Activated T-helper 1 cell treated with anti-CD3 and anti-CD28 coated beads, Interleukin-12 subunit alpha, Interleukin-12 subunit beta, Interleukin-2, Interleukin-4 antibody, amounts not matched to agents 30 ng/mL and 10 ng/mL and 1 ng/mL, durations not matched to agents 14 hours and 24 hours and 36 hours (primary cell): ENCODE measurements around the gene PIGR. TPM values are rescaled to one million over a fixed set of nuclear protein-coding genes. Genes with fewer than 3 reads are reported as not detected.

Experiments
- DNase-seq: peaks from one replicate; pipeline ENCODE4 v3.0.0; 2021; ENCODE audit warnings: low spot score
- H3K27ac Mint-ChIP-seq: one replicate; pipeline ENCODE4 v1.8.0; 2021; ENCODE audit warnings: mild to moderate bottlenecking, mixed read lengths
- H3K27me3 Mint-ChIP-seq: one replicate; pipeline ENCODE4 v1.8.0; 2022; ENCODE audit warnings: mild to moderate bottlenecking, moderate library complexity, mixed read lengths; ENCODE audit not compliant: insufficient read depth
- H3K36me3 Mint-ChIP-seq: one replicate; pipeline ENCODE4 v1.8.0; 2021; ENCODE audit warnings: low read depth, mixed read lengths
- H3K4me1 Mint-ChIP-seq: one replicate; pipeline ENCODE4 v1.8.0; 2021; ENCODE audit warnings: low read depth, mixed read lengths
- H3K4me3 Mint-ChIP-seq: one replicate; pipeline ENCODE4 v1.8.0; 2021; ENCODE audit warnings: mild to moderate bottlenecking, moderate library complexity, mixed read lengths
- H3K9me3 Mint-ChIP-seq: one replicate; pipeline ENCODE4 v1.8.0; 2021; ENCODE audit warnings: mixed read lengths
- intact Hi-C: fragments of 100-400 bp; cut with micrococcal nuclease; formaldehyde crosslinking; loops from one replicate; pipeline ENCODE4 v1.15.1; 2024
- total RNA-seq: library from RNA; stranded (reverse); gene quantifications from 2 replicates; pipeline ENCODE4 v1.2.3, GENCODE V29; 2022

Gene PIGR
- total RNA-seq, 1 donor from 2014 or later = not detected

DNA sequence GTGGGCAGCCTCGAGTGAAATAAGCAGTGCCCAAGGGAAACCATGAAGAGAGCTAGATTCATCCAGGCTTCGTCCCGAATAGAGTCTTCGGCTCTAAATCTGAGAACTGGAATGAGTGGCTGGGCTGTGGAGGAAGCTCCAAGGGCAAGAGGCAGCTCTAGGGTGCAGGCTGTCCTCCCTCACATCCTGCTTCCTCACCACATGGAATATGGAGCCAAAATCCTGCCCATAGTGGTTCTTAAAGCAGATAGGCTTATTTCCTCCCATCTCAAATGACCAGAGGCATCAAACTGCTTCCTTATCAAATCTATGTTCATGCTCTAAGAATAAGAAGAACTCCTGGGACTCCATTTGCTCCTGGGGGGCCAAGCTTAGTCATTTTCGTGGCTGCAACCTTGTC is 46.5 kb downstream of the PIGR start:
- Mint-ChIP-seq H3K27ac (no peak overlapping the region), H3K9me3 (no peaks in the 10 kb centered on the region), H3K4me3 (no peak overlapping the region), H3K4me1 (peaks cover 63% of the 10 kb centered on the region), H3K27me3 (no peaks in the 10 kb centered on the region), H3K36me3 (peaks cover 30% of the 10 kb centered on the region)
- no peak for DNase-seq
- intact Hi-C loops = loop anchor here (10.0 kb wide), 1 partner anchor 395 kb away; the partner anchor contains the start of gene RASSF5

- no peaks in the 10 kb centered on the region for H3K27me3 Mint-ChIP-seq
- no peaks in the 10 kb centered on the region for H3K9me3 Mint-ChIP-seq
- H3K4me1 Mint-ChIP-seq = peaks cover 61% of the 10 kb centered on the region
- peaks cover 24% of the 10 kb centered on the region for H3K36me3 Mint-ChIP-seq
- intact Hi-C loops = no loop called here
- DNase-seq = no peak
- H3K27ac Mint-ChIP-seq = no peak overlapping the region
- no peak overlapping the region for H3K4me3 Mint-ChIP-seq
Measured at GRCh38 chr1:206898915-206899431, 47.3 kb downstream of the PIGR start.

DNA sequence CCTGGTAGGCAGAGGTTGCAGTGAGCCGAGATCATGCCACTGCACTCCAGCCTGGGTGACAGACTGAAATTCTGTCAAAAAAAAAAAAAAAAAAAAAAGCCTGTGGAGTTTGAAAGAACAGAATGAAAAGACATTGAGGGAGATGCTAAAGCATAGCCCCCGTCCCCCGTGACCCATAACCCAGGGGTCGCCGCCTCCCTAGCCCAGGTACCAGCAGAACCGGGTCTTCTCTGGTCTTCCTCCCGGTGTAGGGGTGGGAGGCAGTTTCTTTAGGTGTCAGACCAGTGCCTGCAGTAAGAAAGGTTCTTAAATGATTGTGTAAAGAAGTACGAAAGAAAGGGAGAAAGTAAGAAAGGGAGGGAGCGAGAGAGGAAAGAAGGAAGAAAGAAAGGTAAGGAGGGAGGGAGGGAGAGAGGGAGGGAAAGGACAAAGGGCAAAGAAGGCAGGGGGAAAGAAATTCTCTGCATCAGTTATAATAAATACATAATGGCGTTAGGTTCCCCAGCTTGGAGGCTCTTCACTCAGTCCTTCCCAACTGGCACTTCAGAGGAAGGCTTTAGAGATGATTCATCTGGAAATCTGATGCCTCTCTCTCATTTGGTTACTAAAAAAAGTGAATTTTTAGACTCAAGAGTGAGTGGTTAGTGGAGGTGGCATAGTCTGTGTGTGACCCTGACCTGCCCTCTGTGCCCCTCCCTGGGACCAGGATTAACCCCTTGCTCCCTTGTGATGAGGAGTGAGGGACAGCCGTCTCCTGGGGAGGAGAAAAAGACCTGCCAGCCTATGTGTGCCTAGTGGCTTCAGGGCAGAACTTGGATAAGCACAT is 48.0 kb downstream of the PIGR start:
- peaks cover 17% of the 10 kb centered on the region for H3K36me3 Mint-ChIP-seq
- H3K27ac Mint-ChIP-seq = peak overlapping the region; percentile 63
- peaks cover 61% of the 10 kb centered on the region for H3K4me1 Mint-ChIP-seq
- no peaks in the 10 kb centered on the region for H3K9me3 Mint-ChIP-seq
- H3K4me3 Mint-ChIP-seq = no peak overlapping the region
- no peak for DNase-seq
- no peaks in the 10 kb centered on the region for H3K27me3 Mint-ChIP-seq
- intact Hi-C loops = no loop called here

DNA sequence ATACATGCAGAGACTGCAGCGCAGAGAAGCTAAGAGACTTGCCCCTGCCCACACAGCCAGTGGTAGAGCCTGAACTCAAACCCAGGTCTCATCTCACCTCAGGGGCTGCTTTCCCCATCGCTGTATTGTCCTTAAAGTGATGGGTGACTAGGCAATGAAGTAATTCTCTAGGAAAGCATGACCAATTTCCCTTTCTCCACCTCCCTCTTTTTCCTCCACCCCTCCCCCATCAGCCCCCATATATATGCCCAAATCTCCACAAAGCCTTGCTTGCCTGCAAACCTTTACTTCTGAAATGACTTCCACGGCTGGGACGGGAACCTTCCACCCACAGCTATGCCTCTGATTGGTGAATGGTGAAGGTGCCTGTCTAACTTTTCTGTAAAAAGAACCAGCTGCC is 49.1 kb downstream of the PIGR start, which contains the start of gene IL24:
Gene IL24 (plus strand): TSS at position 269 of the 400 bp plus-strand sequence. CDS start 390 bp downstream, outside the sequence.
- no peaks in the 10 kb centered on the region for H3K9me3 Mint-ChIP-seq
- H3K27ac Mint-ChIP-seq = peak within 1 kb of the TSS; percentile 84
- H3K27me3 Mint-ChIP-seq = no peaks in the 10 kb centered on the region
- peak within 1 kb of the TSS; percentile 73 for H3K4me3 Mint-ChIP-seq
- intact Hi-C loops = loop anchor here (1.0 kb wide), 3 partner anchors 8 to 94 kb away; no protein-coding TSS in a partner anchor
- H3K36me3 Mint-ChIP-seq = peaks cover 7% of the 10 kb centered on the region
- DNase-seq = no peak
- peaks cover 61% of the 10 kb centered on the region for H3K4me1 Mint-ChIP-seq

DNA sequence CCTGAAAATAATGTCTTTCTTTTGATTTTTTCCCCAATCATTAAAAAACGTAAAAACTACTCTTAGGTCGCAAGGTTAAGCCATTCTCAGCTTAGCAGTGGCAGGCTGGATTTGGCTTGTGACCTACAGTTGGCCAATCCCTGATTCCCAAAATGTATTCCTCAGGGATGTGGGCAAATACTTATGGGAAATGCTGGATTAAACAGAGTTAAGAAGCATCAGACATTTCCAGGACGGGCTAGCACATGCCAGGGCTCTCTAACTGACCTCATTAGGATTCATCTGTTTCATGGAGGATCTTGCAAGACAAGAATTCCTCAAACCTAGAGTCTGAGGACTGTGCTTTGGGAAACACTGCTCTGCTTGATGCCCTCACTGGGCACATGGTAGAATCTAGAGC is 50.0 kb downstream of the PIGR start:
- H3K4me1 Mint-ChIP-seq = peaks cover 65% of the 10 kb centered on the region
- no peaks in the 10 kb centered on the region for H3K9me3 Mint-ChIP-seq
- no peak overlapping the region for H3K4me3 Mint-ChIP-seq
- no peaks in the 10 kb centered on the region for H3K27me3 Mint-ChIP-seq
- DNase-seq = no peak
- peaks cover 3% of the 10 kb centered on the region for H3K36me3 Mint-ChIP-seq
- H3K27ac Mint-ChIP-seq = peak overlapping the region; percentile 84
- intact Hi-C loops = no loop called here

GRCh38 chr1:206895837-206896242 is 50.4 kb downstream of the PIGR start:
- no peak overlapping the region for H3K4me3 Mint-ChIP-seq
- peaks cover 3% of the 10 kb centered on the region for H3K36me3 Mint-ChIP-seq
- H3K9me3 Mint-ChIP-seq = no peaks in the 10 kb centered on the region
- H3K27me3 Mint-ChIP-seq = no peaks in the 10 kb centered on the region
- peaks cover 65% of the 10 kb centered on the region for H3K4me1 Mint-ChIP-seq
- H3K27ac Mint-ChIP-seq = peak overlapping the region; percentile 32
- DNase-seq = no peak
- intact Hi-C loops = no loop called here

- peaks cover 65% of the 10 kb centered on the region for H3K4me1 Mint-ChIP-seq
- no peaks in the 10 kb centered on the region for H3K9me3 Mint-ChIP-seq
- no peak for DNase-seq
- intact Hi-C loops = no loop called here
- no peak overlapping the region for H3K4me3 Mint-ChIP-seq
- H3K27ac Mint-ChIP-seq = no peak overlapping the region
- H3K27me3 Mint-ChIP-seq = no peaks in the 10 kb centered on the region
- peaks cover 3% of the 10 kb centered on the region for H3K36me3 Mint-ChIP-seq
Measured at GRCh38 chr1:206895325-206895724, 50.9 kb downstream of the PIGR start.

GRCh38 chr1:206893380-206893779 is 52.9 kb downstream of the PIGR start:
- H3K4me3 Mint-ChIP-seq = no peak overlapping the region
- no peak overlapping the region for H3K27ac Mint-ChIP-seq
- H3K36me3 Mint-ChIP-seq = peaks cover 3% of the 10 kb centered on the region
- peaks cover 70% of the 10 kb centered on the region for H3K4me1 Mint-ChIP-seq
- no peaks in the 10 kb centered on the region for H3K9me3 Mint-ChIP-seq
- no peaks in the 10 kb centered on the region for H3K27me3 Mint-ChIP-seq
- intact Hi-C loops = no loop called here
- DNase-seq = no peak

DNA sequence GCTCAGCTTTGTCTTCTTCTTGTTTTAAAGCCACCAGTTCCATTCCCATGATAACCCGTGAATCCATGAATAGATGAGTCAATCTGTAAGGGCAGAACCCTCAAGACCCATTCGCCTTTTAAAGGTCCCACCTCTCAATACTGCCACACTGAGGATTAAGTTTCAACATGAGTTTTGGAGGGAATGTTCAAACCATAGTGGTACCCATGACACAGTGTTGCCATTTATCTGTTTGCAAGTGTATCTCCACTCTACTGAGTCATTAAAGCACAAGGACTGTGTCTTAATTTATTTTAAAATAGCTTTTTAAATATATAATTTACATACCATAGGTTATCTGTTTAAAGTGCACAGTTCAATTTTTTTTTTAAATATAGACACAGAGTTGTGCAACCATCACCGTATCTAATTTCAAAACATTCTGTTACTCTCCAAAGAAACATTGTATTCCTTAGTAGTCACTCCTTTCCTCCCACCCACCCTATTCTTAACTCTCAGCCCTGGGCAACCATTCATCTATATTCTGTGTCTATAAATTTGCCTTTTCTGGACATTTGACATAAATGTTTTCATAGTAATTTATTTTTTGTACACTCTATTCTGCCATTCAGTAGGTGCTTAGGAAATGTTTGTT is 53.8 kb downstream of the PIGR start:
- Mint-ChIP-seq H3K4me1 (peaks cover 66% of the 10 kb centered on the region), H3K4me3 (no peak overlapping the region), H3K27ac (no peak overlapping the region), H3K27me3 (peaks cover under 1% of the 10 kb centered on the region), H3K36me3 (peaks cover 5% of the 10 kb centered on the region), H3K9me3 (no peaks in the 10 kb centered on the region)
- intact Hi-C loops = no loop called here
- DNase-seq = no peak

- no peaks in the 10 kb centered on the region for H3K9me3 Mint-ChIP-seq
- H3K4me1 Mint-ChIP-seq = peaks cover 55% of the 10 kb centered on the region
- DNase-seq = no peak
- intact Hi-C loops = no loop called here
- no peak overlapping the region for H3K4me3 Mint-ChIP-seq
- H3K27me3 Mint-ChIP-seq = peaks cover 8% of the 10 kb centered on the region
- peaks cover 5% of the 10 kb centered on the region for H3K36me3 Mint-ChIP-seq
- H3K27ac Mint-ChIP-seq = no peak overlapping the region
Measured at GRCh38 chr1:206891412-206891811, 54.9 kb downstream of the PIGR start.

DNA sequence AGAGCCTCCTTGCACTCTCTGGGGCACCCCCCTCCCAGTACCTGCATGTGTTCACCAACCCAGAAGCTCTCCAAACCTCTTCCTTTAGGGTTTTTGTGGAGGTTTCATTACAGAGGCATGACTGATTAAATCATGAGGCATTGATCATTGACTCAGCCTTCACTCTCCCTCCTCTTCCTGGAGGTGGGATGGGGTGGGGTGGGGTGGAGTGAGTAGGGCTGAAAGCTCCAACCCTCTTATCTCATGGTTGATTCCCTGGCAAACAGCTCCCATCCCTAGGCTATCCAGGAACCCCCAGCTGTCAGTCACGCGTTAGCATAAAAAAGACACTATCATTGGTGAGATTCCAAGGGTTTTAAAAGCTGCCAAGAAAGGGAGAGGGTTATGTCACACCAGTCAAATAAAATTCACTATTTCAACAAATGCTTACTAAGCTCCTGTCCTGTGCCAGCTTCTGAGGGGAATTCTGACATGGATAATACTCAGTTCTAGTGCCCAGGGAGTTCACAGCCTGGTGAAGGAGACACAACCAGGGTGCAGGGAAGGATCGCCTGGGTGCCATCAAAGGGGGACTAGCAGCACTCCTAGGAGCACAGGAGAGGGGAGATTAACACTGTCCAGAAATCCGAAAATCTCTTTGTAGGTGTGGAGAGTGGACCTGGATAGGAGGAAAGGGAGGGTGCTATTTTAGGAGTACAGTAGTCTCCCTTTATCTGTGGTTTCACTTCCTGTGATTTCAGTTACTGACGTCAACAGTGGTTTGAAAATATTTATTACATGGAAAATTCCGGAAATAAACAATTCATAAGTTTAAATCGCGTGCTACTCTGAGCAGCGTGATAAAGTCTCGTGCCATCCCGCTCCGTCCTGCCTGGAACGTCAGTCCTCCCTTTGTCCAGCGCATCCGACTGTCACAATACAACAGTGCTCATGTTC is 55.9 kb downstream of the PIGR start:
- no peak for DNase-seq
- peaks cover 9% of the 10 kb centered on the region for H3K27me3 Mint-ChIP-seq
- intact Hi-C loops = no loop called here

DNA sequence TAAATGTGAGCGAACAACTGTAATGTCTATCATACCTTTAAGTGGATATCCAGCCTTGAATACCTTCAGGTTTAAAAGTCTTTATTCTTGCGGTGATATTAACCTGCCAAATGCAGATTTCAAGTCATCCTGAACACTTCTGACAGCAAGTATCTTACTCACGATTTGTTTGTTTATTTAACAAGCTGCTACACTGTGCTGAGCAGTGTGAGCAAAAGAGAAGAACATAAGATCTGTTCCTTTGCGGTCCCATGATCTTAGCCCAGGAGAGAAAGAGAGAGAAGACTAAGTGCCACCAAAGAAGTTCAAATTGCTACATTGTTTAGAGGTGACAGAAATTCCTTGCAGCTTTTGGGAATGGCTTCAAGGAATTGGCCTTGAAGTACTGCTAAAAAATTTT is 58.6 kb downstream of the PIGR start:
- no peak for DNase-seq
- Mint-ChIP-seq H3K9me3 (no peaks in the 10 kb centered on the region), H3K4me1 (peaks cover 36% of the 10 kb centered on the region), H3K36me3 (peaks cover 2% of the 10 kb centered on the region), H3K4me3 (no peak overlapping the region), H3K27me3 (peaks cover 16% of the 10 kb centered on the region), H3K27ac (no peak overlapping the region)
- intact Hi-C loops = no loop called here

More for the DNA sequence above, 55.9 kb downstream of the PIGR start:
- peaks cover 2% of the 10 kb centered on the region for H3K36me3 Mint-ChIP-seq
- H3K4me3 Mint-ChIP-seq = peak overlapping the region; percentile 32
- H3K4me1 Mint-ChIP-seq = peaks cover 48% of the 10 kb centered on the region
- peak overlapping the region; percentile 25 for H3K27ac Mint-ChIP-seq
- H3K9me3 Mint-ChIP-seq = no peaks in the 10 kb centered on the region
